ENCODE results near the gene MMGT1. TPM values are rescaled to one million over a fixed set of nuclear protein-coding genes. Genes with fewer than 3 reads are reported as not detected.

MMGT1 gene
- total RNA-seq (2022; extraction: Qiagen RNA extraction): 16.4 to 21.1 TPM (median 18.6 TPM) in 5 replicates

GRCh38 chrX:135973548-135974278, at the start of gene MMGT1:
Gene MMGT1 (minus strand): TSS chrX:135973988. CDS start chrX:135973675, 313 bp downstream.

DNA sequence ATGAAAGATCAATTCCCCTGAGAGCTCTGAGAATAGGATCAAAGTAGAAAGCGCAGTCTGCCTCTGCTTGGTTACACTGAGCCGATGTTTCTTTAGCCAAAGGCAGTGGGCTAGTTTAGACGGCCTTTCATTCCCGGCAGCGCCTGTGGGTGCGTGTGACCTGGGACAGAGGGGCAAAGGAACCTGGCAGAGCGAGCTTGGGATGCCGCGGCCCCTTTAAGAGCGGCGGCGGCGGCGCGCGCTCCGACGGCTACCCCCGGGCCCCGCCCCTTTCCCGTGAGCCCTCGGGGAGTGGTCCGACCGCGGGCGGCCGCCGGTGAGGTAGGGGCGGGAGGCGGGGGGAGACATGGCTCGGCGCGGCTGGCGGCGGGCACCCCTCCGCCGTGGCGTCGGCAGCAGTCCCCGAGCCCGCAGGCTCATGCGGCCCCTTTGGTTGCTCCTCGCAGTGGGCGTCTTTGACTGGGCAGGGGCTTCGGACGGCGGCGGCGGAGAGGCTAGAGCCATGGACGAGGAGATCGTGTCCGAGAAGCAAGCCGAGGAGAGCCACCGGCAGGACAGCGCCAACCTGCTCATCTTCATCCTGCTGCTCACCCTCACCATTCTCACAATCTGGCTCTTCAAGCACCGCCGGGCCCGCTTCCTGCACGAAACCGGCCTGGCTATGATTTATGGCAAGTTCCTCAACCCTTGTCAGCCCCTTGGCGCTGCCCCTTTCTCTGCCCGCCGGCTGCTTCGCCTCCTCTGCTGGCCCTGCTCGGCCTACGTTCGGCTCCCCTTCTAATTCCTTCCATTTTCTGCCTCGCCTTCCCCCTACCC, 11.6 kb upstream of the MMGT1 start, which contains the start of gene SLC9A6:
SLC9A6 (plus strand) TSS at position 279 of the 816 bp plus-strand sequence; CDS start at position 503, 224 bp downstream.

Other genes starting within 250 kb of the MMGT1 start
- gene CT45A3, start 205.8 kb downstream of the MMGT1 start, total RNA-seq (2022; extraction: Qiagen RNA extraction): 0.26 TPM in 1 of 5 replicates, not detected in the others
- 0.10 to 0.13 TPM (median 0.12 TPM) in 3 of 5 replicates, not detected in the others for gene CT45A5, start 188.5 kb downstream of the MMGT1 start, total RNA-seq (2022; extraction: Qiagen RNA extraction)
- not detected in 5 replicates for gene CT45A6, start 171.2 kb downstream of the MMGT1 start, total RNA-seq (2022; extraction: Qiagen RNA extraction)
- gene CT45A2, start 154.0 kb downstream of the MMGT1 start, total RNA-seq (2022; extraction: Qiagen RNA extraction): 0.10 TPM in 1 of 5 replicates, not detected in the others
- not detected in 5 replicates for gene CT45A7, start 136.7 kb downstream of the MMGT1 start, total RNA-seq (2022; extraction: Qiagen RNA extraction)
- gene CT45A8, start 119.5 kb downstream of the MMGT1 start, total RNA-seq (2022; extraction: Qiagen RNA extraction): not detected in 5 replicates
- gene CT45A9, start 102.2 kb downstream of the MMGT1 start, total RNA-seq (2022; extraction: Qiagen RNA extraction): not detected in 5 replicates
- 0.31 to 0.67 TPM (median 0.44 TPM) in 5 replicates for gene CT45A10, start 80.5 kb downstream of the MMGT1 start, total RNA-seq (2022; extraction: Qiagen RNA extraction)
- gene SAGE1, start 80.3 kb downstream of the MMGT1 start, total RNA-seq (2022; extraction: Qiagen RNA extraction): not detected in 5 replicates
- gene SLC9A6, start 11.4 kb upstream of the MMGT1 start, total RNA-seq (2022; extraction: Qiagen RNA extraction): 6.4 to 11.2 TPM (median 8.3 TPM) in 5 replicates
- gene FHL1, start 173.5 kb upstream of the MMGT1 start, total RNA-seq (2022; extraction: Qiagen RNA extraction): 20.5 to 27.7 TPM (median 24.3 TPM) in 5 replicates

All from A549 treated with Hydrocortisone at 1 μM for 4 hours (cell line).